NT2/D1 (cell line): ENCODE data around the gene ZCCHC10.

Source experiments
- SUZ12 ChIP-seq: IDR thresholded peaks from 2 replicates; pipeline ENCODE4 v1.6.1; 2011; ENCODE audit not compliant: insufficient read length, insufficient read depth; ENCODE audit errors: extremely low read depth
- YY1 ChIP-seq: IDR thresholded peaks from 2 replicates; pipeline ENCODE4 v1.6.1; 2011; ENCODE audit not compliant: insufficient read length, insufficient read depth
- ZNF274 ChIP-seq: IDR thresholded peaks from 2 replicates; pipeline ENCODE4 v1.6.1; 2011; ENCODE audit warnings: mild to moderate bottlenecking, low read depth, low read length

GRCh38 chr5:133049726-133050048 is 23.3 kb upstream of the ZCCHC10 start:
- TF ChIP-seq ZNF274 (no peak), YY1 (no peak), SUZ12 (no peak)
